ENCODE measurements around the gene MBD6.
A peak's percentile ranks its signal among the peaks of the same experiment; 100 is the strongest.

MBD6 gene

GRCh38 chr12:57547288-57548012 lies 24.8 kb downstream of the MBD6 start:
- no peak for DNase-seq (ENCODE audit: low read depth in 1 of 2, low spot score in 1 of 2)
- in situ Hi-C loops (cut with HindIII; ENCODE audit: low pct_unique_long_range_greater_than_20kb, low sequenced_read_pairs) = no loop called here
- no peak for TF ChIP-seq JUND (IDR thresholded peaks at IDR 0.05; ENCODE audit: low read depth)

GRCh38 chr12:57548013-57548315 lies 25.3 kb downstream of the MBD6 start:
- no peak for DNase-seq (ENCODE audit: low read depth in 1 of 2, low spot score in 1 of 2)
- in situ Hi-C loops (cut with HindIII; ENCODE audit: low pct_unique_long_range_greater_than_20kb, low sequenced_read_pairs) = no loop called here
- no peak for TF ChIP-seq JUND (IDR thresholded peaks at IDR 0.05; ENCODE audit: low read depth)

DNA sequence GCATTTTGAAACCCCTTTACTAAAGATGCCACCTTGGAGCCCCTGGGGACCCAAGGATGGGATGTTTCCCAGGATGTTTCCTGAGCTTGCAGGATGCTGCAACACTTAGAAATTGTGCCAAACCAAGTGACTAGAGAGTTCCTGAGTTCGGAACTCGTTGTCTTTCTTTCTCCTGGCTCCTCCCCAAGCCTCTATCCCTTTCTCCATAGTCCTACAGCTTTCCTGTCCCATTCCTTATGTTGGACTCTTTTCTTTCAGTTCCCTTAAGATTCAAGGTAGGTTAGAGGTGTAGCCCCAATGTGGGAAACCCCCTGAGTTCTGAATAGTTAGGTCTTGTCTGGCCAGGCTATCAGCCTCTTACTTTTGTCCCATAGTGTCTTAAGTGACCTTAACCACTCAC lies 25.9 kb downstream of the MBD6 start:
- no peak for TF ChIP-seq JUND (IDR thresholded peaks at IDR 0.05; ENCODE audit: low read depth)
- in situ Hi-C loops (cut with HindIII; ENCODE audit: low pct_unique_long_range_greater_than_20kb, low sequenced_read_pairs) = no loop called here

DNA sequence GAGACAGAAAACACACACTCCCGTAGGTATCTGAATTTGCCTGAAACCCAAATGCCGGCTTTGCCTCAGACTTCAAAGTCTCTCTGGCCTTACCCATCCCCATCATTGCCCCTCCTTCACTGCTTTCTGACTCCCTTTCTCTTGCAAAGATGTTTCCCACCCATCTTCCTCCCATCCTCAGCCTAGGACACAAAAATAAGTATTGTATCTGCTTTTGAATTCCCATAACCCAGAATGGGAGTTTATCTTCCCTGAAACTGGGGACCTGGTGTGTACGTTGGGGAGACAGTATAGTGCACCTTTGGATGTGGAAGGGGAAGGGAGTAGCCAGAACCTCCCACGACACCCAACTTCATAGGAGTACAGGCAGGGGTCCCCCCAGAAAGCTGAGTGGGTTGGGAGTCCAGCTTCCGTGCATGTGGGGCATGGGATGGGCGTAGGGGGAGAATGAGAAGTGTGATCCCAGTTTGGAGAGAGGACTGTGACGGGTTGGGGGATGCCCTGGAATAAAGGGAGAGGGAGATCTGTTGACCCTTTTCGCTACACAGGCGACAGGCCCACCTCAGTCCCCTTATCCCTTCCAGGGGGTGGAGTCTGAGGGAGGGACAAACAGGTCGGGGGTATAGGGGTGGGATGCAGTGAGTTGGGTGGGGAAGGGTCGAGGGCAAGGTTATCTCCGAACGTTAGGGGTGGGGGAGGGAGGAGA lies 26.7 kb downstream of the MBD6 start:
- no peak for DNase-seq (ENCODE audit: low read depth in 1 of 2, low spot score in 1 of 2)
- no peak for TF ChIP-seq JUND (IDR thresholded peaks at IDR 0.05; ENCODE audit: low read depth)
- in situ Hi-C loops (cut with HindIII; ENCODE audit: low pct_unique_long_range_greater_than_20kb, low sequenced_read_pairs) = no loop called here

More for the DNA sequence above, 25.9 kb downstream of the MBD6 start:
- no peak for DNase-seq (ENCODE audit: low read depth in 1 of 2, low spot score in 1 of 2)

- no peak for TF ChIP-seq JUND (IDR thresholded peaks at IDR 0.05; ENCODE audit: low read depth)
- DNase-seq (ENCODE audit: low read depth in 1 of 2, low spot score in 1 of 2) = peak in 1 of 2 experiments; percentile 33
- in situ Hi-C loops (cut with HindIII; ENCODE audit: low pct_unique_long_range_greater_than_20kb, low sequenced_read_pairs) = no loop called here
Measured at GRCh38 chr12:57549909-57550640, 27.5 kb downstream of the MBD6 start, which contains the start of gene KIF5A. Gene KIF5A, plus strand, starts transcription at chr12:57550044. Its CDS starts 228 bp downstream, at chr12:57550272.

GRCh38 chr12:57550641-57551549 lies 28.3 kb downstream of the MBD6 start:
- no peak for DNase-seq (ENCODE audit: low read depth in 1 of 2, low spot score in 1 of 2)
- TF ChIP-seq JUND (IDR thresholded peaks at IDR 0.05; ENCODE audit: low read depth) = no peak
- in situ Hi-C loops (cut with HindIII; ENCODE audit: low pct_unique_long_range_greater_than_20kb, low sequenced_read_pairs) = no loop called here

- in situ Hi-C loops (cut with HindIII; ENCODE audit: low pct_unique_long_range_greater_than_20kb, low sequenced_read_pairs) = no loop called here
- no peak for TF ChIP-seq JUND (IDR thresholded peaks at IDR 0.05; ENCODE audit: low read depth)
- no peak for DNase-seq (ENCODE audit: low read depth in 1 of 2, low spot score in 1 of 2)
Measured at GRCh38 chr12:57551637-57552305, 29.1 kb downstream of the MBD6 start.

DNA sequence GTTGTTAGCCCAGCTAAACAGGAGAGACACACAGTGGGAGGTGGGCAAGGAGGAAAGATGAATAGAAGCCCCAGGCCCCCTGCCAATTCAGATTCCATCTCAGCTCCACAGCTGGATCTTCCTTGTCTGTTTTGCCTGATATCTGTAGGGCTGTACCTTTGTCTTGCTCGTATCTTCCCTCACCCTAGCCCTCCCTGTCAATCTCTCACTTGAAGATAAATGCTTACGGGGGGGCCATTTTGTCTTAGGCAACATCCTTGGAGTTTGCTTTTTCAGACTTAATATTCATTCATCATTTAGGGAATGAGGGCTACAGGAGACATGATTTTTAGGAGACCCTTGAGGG lies 29.7 kb downstream of the MBD6 start:
- in situ Hi-C loops (cut with HindIII; ENCODE audit: low pct_unique_long_range_greater_than_20kb, low sequenced_read_pairs) = no loop called here
- TF ChIP-seq JUND (IDR thresholded peaks at IDR 0.05; ENCODE audit: low read depth) = no peak
- no peak for DNase-seq (ENCODE audit: low read depth in 1 of 2, low spot score in 1 of 2)

DNA sequence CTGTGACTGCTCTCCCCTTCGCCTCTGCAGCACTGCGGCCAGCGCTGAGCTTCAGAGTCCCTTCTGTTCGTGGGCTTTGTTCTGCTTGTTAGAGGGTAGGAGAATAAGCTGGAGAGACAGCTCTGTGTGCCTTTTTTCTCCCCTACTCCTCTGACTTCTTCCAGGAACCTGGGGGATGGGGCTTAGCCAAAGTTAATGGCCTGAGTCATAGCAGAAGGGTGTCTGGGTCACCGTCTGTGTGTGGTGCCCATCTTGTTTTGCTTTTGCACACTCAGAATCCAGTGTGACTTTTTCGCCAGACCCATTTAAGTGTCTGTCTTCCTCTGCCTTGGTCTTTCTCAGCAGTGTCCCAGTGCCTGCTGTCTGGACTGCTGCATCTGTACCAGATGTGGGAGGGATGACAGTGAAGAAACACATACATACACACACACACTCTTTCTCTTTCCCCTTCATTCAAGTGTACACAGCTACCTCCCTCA lies 30.2 kb downstream of the MBD6 start:
- no peak for DNase-seq (ENCODE audit: low read depth in 1 of 2, low spot score in 1 of 2)
- in situ Hi-C loops (cut with HindIII; ENCODE audit: low pct_unique_long_range_greater_than_20kb, low sequenced_read_pairs) = no loop called here
- no peak for TF ChIP-seq JUND (IDR thresholded peaks at IDR 0.05; ENCODE audit: low read depth)

GRCh38 chr12:57553343-57554202 lies 30.9 kb downstream of the MBD6 start:
- in situ Hi-C loops (cut with HindIII; ENCODE audit: low pct_unique_long_range_greater_than_20kb, low sequenced_read_pairs) = no loop called here
- no peak for TF ChIP-seq JUND (IDR thresholded peaks at IDR 0.05; ENCODE audit: low read depth)
- DNase-seq (ENCODE audit: low read depth in 1 of 2, low spot score in 1 of 2) = no peak

DNA sequence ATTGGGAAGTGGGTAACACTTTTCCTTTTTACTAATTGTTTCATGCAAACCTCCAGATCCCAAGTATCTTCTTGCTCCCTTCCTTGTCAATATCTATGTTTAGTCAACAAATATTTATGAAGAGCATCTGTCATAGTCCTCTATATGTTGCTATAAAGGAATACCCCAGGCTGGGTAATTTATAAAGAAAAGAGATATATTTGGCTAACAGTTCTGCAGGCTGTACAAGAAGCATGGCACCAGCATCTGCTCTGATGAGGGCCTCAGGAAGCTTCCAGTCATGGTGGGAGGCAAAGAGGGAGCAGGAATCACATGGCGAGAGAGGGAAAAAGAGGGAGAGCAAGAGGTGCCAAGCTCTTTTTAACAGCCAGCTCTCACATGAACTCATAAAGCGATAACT lies 31.8 kb downstream of the MBD6 start:
- in situ Hi-C loops (cut with HindIII; ENCODE audit: low pct_unique_long_range_greater_than_20kb, low sequenced_read_pairs) = no loop called here
- no peak for TF ChIP-seq JUND (IDR thresholded peaks at IDR 0.05; ENCODE audit: low read depth)
- DNase-seq (ENCODE audit: low read depth in 1 of 2, low spot score in 1 of 2) = no peak

Data from T47D (cell line).